ENCODE measurements around the gene OVOL3.

- TF ChIP-seq, protein P1, sequence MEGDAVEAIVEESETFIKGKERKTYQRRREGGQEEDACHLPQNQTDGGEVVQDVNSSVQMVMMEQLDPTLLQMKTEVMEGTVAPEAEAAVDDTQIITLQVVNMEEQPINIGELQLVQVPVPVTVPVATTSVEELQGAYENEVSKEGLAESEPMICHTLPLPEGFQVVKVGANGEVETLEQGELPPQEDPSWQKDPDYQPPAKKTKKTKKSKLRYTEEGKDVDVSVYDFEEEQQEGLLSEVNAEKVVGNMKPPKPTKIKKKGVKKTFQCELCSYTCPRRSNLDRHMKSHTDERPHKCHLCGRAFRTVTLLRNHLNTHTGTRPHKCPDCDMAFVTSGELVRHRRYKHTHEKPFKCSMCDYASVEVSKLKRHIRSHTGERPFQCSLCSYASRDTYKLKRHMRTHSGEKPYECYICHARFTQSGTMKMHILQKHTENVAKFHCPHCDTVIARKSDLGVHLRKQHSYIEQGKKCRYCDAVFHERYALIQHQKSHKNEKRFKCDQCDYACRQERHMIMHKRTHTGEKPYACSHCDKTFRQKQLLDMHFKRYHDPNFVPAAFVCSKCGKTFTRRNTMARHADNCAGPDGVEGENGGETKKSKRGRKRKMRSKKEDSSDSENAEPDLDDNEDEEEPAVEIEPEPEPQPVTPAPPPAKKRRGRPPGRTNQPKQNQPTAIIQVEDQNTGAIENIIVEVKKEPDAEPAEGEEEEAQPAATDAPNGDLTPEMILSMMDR (IDR thresholded peaks at IDR 0.05) = no peak
- TF ChIP-seq POLR2AphosphoS5 (IDR thresholded peaks at IDR 0.05) = no peak
- TF ChIP-seq POLR2A (IDR thresholded peaks at IDR 0.05; ENCODE audit: low read depth) = no peak
Measured at GRCh38 chr19:36113425-36113824, 2.5 kb downstream of the OVOL3 start.
